Measurements from ENCODE around the gene DOCK4. TPM values are rescaled to one million over a fixed set of nuclear protein-coding genes. Genes with fewer than 3 reads are reported as not detected.

Gene DOCK4
- total and polyA plus RNA-seq, 2 of the 8 experiments (the other 6 are each of a cell fraction or from before 2014, with no cell fraction given), result 5.1 to 23.6 TPM

- 92% methylated on average over 5 of the region's 5 CpGs; no CpG with 5 or more reads in 1 of the 2 experiments for WGBS, 2 experiments (ENCODE audit: extremely low coverage in 1 of 2, insufficient coverage in 1 of 2, insufficient read length in 1 of 2, insufficient replicate concordance in 2 of 2, low coverage in 1 of 2, low lambda C conversion rate in 2 of 2, missing lambda C conversion rate in 1 of 2)
- TF ChIP-seq CEBPB (IDR thresholded peaks at IDR 0.05; ENCODE audit: low read depth, low read length) (no peak), SAP30 (IDR thresholded peaks at IDR 0.05; ENCODE audit: insufficient read depth, insufficient replicate concordance, low read length) (no peak), FOSL1 (IDR thresholded peaks at IDR 0.05; ENCODE audit: insufficient read depth, low read depth, low read length) (no peak), CTBP2 (IDR thresholded peaks at IDR 0.05; ENCODE audit: borderline replicate concordance, insufficient read depth, insufficient read length, low read length) (no peak), GTF2F1 (IDR thresholded peaks at IDR 0.05; ENCODE audit: borderline replicate concordance, low read depth, low read length) (no peak), ZNF274 (IDR thresholded peaks at IDR 0.05; ENCODE audit: borderline replicate concordance, extremely low read depth, low read length) (no peak), TAF1 (IDR thresholded peaks at IDR 0.05; ENCODE audit: low read depth, low read length) (no peak), BACH1 (IDR thresholded peaks at IDR 0.05; ENCODE audit: low read length) (no peak), CBX8 (IDR thresholded peaks at IDR 0.05; ENCODE audit: borderline replicate concordance, low read depth, low read length) (no peak), CREB1 (IDR thresholded peaks at IDR 0.05) (no peak), SP4 (IDR thresholded peaks at IDR 0.05; ENCODE audit: low read length) (no peak), RXRA (IDR thresholded peaks at IDR 0.05; ENCODE audit: insufficient read depth, low read depth, low read length) (no peak)
Measured at GRCh38 chr7:112150823-112151641, 55.2 kb downstream of the DOCK4 start.

More at GRCh38 chr7:112150823-112151641, 55.2 kb downstream of the DOCK4 start:
- no peak overlapping the region for H2BK120ac ChIP-seq (replicated peaks; ENCODE audit: low read depth, low read length)
- H3K4me1 ChIP-seq (replicated peaks in 1 of 4; ENCODE audit: control insufficient read depth in 3 of 4, insufficient read depth in 4 of 4, low read length in 3 of 4), result peaks cover 0 to 4% (median 0%) of the 10 kb centered on the region in 4 experiments; a peak in 2 of 7 replicates
- H3K14ac ChIP-seq (ENCODE audit: insufficient read length), result no peak overlapping the region
- no peaks in the 10 kb centered on the region for H3K23me2 ChIP-seq (ENCODE audit: low read depth, low read length)
- H3K27me3 ChIP-seq (replicated peaks in 1 of 4; ENCODE audit: control insufficient read depth in 3 of 4, extremely low read depth in 1 of 4, insufficient read depth in 3 of 4, low read length in 3 of 4), result no peaks in the 10 kb centered on the region
- no peaks in the 10 kb centered on the region for H3K9me3 ChIP-seq (ENCODE audit: insufficient read depth in 2 of 2, low read depth in 1 of 2, low read length in 1 of 2)
- DNase-seq (ENCODE audit: low read depth in 1 of 2, low spot score in 2 of 2) (no peak), FAIRE-seq (no peak)
- H4K91ac ChIP-seq (replicated peaks; ENCODE audit: insufficient read length, low read length), result no peak overlapping the region
- H2BK5ac ChIP-seq (ENCODE audit: low read depth, low read length), result no peak overlapping the region
- H3K4me2 ChIP-seq (ENCODE audit: insufficient read depth in 1 of 2, low read depth in 2 of 2, low read length in 2 of 2), result no peak overlapping the region
- no peak overlapping the region for H4K8ac ChIP-seq (ENCODE audit: extremely low read depth, insufficient read depth, low read length)
- no peak overlapping the region for H2BK12ac ChIP-seq (ENCODE audit: low read depth, low read length)
- H3K9ac ChIP-seq (replicated peaks in 1 of 4; ENCODE audit: extremely low read depth in 1 of 4, low read depth in 3 of 4, low read length in 3 of 4), result no peak overlapping the region
- no peak overlapping the region for H3K4me3 ChIP-seq (ENCODE audit: extremely low read depth in 1 of 4, insufficient read depth in 2 of 4, low read depth in 3 of 4, low read length in 4 of 4)
- ChIA-PET POLR2A (ENCODE audit: partially characterized antibody) (interaction anchor here (0.6 kb wide), 1 partner anchor 252 kb away, joined by 3 read pairs; no protein-coding TSS in a partner anchor), CTCF (ENCODE audit: partially characterized antibody) (interaction anchor here (0.6 to 1.3 kb wide), 7 partner anchors 8 to 473 kb away, joined by 3 to 4 read pairs (median 3); no protein-coding TSS in a partner anchor)
- H2BK20ac ChIP-seq (ENCODE audit: low read length), result no peak overlapping the region
- H3K56ac ChIP-seq (replicated peaks; ENCODE audit: insufficient read length, low read depth, low read length), result no peak overlapping the region
- H4K20me1 ChIP-seq (replicated peaks in 1 of 2; ENCODE audit: control insufficient read depth in 1 of 2, insufficient read depth in 2 of 2, low read length in 2 of 2), result no peaks in the 10 kb centered on the region
- H3K4ac ChIP-seq (replicated peaks; ENCODE audit: insufficient read length, low read depth, low read length), result no peak overlapping the region
- H3K36me3 ChIP-seq (ENCODE audit: control insufficient read depth in 2 of 4, insufficient read depth in 4 of 4, low read length in 3 of 4), result no peaks in the 10 kb centered on the region
- H3K23ac ChIP-seq (ENCODE audit: insufficient read length), result no peak overlapping the region
- no peak overlapping the region for H4K5ac ChIP-seq (ENCODE audit: insufficient read length, low read depth, low read length)
- peaks cover 0 to 24% of the 10 kb centered on the region in 2 experiments; a peak in 1 of 4 replicates for H3K79me2 ChIP-seq (ENCODE audit: control insufficient read depth in 1 of 2, insufficient read depth in 2 of 2, low read length in 2 of 2)
- no peak overlapping the region for H3K27ac ChIP-seq (ENCODE audit: low read depth, low read length)
- no peaks in the 10 kb centered on the region for H3K79me1 ChIP-seq (ENCODE audit: low read depth, low read length)
- H3K18ac ChIP-seq (ENCODE audit: extremely low read depth, low read length), result no peak overlapping the region
- H2AFZ ChIP-seq (ENCODE audit: low read length), result no peak overlapping the region
- H2AK5ac ChIP-seq (ENCODE audit: low read depth, low read length), result no peak overlapping the region
- H2BK15ac ChIP-seq (ENCODE audit: low read length), result no peak overlapping the region

All from H1 (cell line).